ENCODE measurements around the gene POM121C.
"Not testable (repeated sequence)": the region's sequence is repeated elsewhere in the genome, so short reads cannot be mapped to it uniquely, and the experiment has no call there.

The POM121C gene

DNA sequence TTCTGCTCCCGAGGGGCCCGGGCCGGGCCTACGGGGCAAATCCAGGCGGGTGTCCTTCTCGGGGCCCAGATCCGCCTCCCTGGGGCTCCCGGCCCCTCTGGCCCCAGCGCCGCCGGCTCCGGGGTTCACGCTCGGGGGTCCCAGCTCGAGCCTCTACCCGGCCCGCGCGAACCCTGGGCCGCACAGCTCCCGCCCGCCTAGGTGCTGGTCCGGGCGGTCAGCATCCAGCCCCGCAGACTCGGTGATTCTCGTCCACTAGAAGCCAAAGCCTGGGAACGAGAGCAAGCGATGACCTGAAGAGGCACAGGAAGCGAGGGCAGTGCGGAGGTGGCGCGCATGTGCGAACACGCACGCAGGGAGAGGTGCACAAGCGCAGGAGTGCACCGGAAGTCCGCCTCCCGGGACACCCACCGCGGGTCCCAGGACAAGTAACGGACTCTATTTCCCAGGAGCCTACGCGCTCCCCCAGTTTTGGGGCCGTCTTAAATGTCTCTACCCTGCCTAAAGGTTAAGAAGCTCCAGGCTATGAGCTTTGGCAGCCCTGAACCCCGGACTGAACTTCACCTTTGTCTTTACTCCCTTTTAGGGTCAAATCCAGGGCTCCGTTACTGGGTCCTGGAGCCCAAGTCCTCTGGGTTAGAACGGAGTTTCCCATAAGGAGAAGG, at the start of gene POM121C:
Gene POM121C, minus strand, starts transcription at position 321 of the 665 bp plus-strand sequence. CDS start 44,803 bp downstream, outside the sequence.
- H3K4me1 ChIP-seq (ENCODE audit: control insufficient read depth in 5 of 5, insufficient read depth in 5 of 5, low read length in 5 of 5); H3K27me3 ChIP-seq (ENCODE audit: control insufficient read depth in 5 of 5, insufficient read depth in 4 of 5, low read length in 5 of 5); H3K36me3 ChIP-seq (ENCODE audit: control insufficient read depth in 5 of 5, insufficient read depth in 5 of 5, low read length in 5 of 5); H3K9me3 ChIP-seq (ENCODE audit: control insufficient read depth in 5 of 5, low read length in 5 of 5): not testable (repeated sequence)
- peak within 1 kb of the TSS; percentile 23 for H3K27ac ChIP-seq (ENCODE audit: low read depth, low read length)
- peak within 1 kb of the TSS in 4 of 5 donors; percentile 55 to 78 (median 68) for H3K9ac ChIP-seq (ENCODE audit: low read length in 5 of 5)
- peak within 1 kb of the TSS; percentile 73 to 77 (median 76) for H3K4me3 ChIP-seq (ENCODE audit: low read depth in 1 of 5, low read length in 5 of 5)

DNA sequence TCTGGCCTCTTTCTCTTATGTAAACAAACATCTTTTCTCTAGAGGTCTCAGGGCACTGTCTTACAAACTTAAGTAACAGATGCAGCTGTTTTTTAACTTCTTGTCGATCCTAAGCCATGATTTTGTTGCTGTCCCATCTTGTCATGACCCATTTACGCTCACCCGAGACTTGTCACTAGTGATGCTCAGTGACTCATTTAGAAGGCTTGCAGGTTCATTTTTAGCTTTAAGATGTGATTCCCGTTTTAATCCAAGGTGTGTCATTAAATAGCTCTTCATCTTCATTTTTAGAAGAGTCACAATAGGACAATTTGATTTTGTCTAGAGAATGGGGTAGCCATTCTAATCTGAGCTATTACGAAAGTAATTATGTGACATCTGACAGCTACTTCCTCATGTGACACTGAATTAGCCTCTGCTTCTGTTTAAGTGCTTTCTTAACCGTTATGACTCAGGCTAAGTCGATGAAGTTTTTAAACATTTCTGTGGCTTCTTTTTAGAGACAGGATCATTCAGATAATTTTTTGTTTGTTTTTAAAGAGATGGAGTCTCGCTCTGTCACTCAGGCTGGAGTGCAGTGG, 48.7 kb upstream of the POM121C start:
- Histone ChIP-seq H3K4me1 (ENCODE audit: control insufficient read depth in 5 of 5, insufficient read depth in 5 of 5, low read length in 5 of 5) (no peaks in the 10 kb centered on the region), H3K36me3 (ENCODE audit: control insufficient read depth in 5 of 5, insufficient read depth in 5 of 5, low read length in 5 of 5) (peaks cover 8 to 44% (median 41%) of the 10 kb centered on the region in 5 donors), H3K9me3 (ENCODE audit: control insufficient read depth in 5 of 5, low read length in 5 of 5) (no peaks in the 10 kb centered on the region), H3K27me3 (ENCODE audit: control insufficient read depth in 5 of 5, insufficient read depth in 4 of 5, low read length in 5 of 5) (no peaks in the 10 kb centered on the region), H3K4me3 (ENCODE audit: low read depth in 1 of 5, low read length in 5 of 5) (no peak overlapping the region), H3K27ac (ENCODE audit: low read depth, low read length) (no peak overlapping the region), H3K9ac (ENCODE audit: low read length in 5 of 5) (no peak overlapping the region)

DNA sequence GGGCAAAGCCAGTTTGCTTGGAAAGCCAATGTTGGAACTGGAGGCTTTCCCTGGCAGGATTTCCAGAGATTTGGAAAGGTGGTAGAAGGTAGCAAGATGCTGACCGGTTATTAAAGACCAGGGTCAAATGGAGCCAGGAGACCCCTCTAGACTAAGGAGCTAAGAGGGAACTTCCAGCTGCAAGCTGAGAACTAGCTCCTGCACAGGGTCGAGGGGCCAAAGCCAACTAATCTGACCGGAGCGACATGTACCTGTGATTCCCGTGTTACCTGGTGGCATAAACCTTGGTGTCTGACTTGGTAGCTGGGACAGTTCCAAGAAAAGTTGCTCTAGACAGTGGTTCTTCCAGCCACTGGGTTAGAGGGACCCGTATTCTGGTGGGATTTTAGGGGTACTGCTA, 47.8 kb upstream of the POM121C start:
- H3K4me1 ChIP-seq (ENCODE audit: control insufficient read depth in 5 of 5, insufficient read depth in 5 of 5, low read length in 5 of 5): no peaks in the 10 kb centered on the region
- H3K36me3 ChIP-seq (ENCODE audit: control insufficient read depth in 5 of 5, insufficient read depth in 5 of 5, low read length in 5 of 5): peaks cover 4 to 36% (median 35%) of the 10 kb centered on the region in 5 donors
- H3K9me3 ChIP-seq (ENCODE audit: control insufficient read depth in 5 of 5, low read length in 5 of 5): no peaks in the 10 kb centered on the region
- H3K27ac ChIP-seq (ENCODE audit: low read depth, low read length): no peak overlapping the region
- H3K9ac ChIP-seq (ENCODE audit: low read length in 5 of 5): no peak overlapping the region
- H3K4me3 ChIP-seq (ENCODE audit: low read depth in 1 of 5, low read length in 5 of 5): no peak overlapping the region
- no peaks in the 10 kb centered on the region for H3K27me3 ChIP-seq (ENCODE audit: control insufficient read depth in 5 of 5, insufficient read depth in 4 of 5, low read length in 5 of 5)

DNA sequence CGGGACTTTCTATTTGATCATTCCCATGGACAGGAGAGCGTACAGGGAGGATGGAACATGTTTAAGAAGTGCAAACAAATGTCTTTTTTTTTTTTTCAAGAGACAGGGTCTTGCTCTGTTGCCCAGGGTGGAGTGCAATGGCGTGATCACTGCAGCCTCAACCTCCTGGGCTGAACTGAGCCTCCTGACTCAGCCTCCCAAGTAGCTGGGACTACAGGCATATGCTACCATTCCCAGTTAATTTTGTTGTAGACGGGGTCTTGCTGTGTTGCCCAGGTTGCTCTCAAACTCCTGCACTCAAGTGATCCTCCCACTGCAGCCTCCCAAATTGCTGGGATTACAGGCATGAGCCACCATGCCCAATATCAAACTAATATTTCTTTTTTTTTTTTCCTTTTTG, 46.5 kb upstream of the POM121C start:
- Histone ChIP-seq H3K4me3 (ENCODE audit: low read depth in 1 of 5, low read length in 5 of 5) (no peak overlapping the region), H3K9ac (ENCODE audit: low read length in 5 of 5) (no peak overlapping the region)

DNA sequence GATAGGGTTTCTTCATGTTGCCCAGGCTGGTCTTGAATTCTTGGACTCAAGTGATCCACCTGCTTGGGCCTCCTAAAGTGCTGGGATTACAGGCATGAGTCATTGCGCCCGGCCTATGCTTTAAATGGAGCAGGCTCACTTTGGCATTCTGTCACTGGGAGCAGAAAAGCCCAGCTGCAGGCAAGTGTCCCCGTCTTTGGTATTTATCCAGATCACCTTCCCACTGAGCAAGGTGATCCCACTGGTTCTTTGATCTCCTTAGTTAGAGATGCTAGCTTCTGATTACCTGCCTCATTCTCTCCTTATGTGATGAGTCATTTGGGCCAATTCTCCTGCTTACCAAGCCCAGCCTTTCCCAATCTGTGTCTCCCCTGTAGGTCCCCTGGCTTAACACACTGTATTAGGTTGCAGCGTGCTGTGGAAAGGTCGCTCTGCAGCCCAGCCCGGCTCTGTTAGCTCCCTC, 45.3 kb upstream of the POM121C start:
- no peaks in the 10 kb centered on the region for H3K27me3 ChIP-seq (ENCODE audit: control insufficient read depth in 5 of 5, insufficient read depth in 4 of 5, low read length in 5 of 5)
- peaks cover 0 to 14% (median 12%) of the 10 kb centered on the region in 5 donors for H3K4me1 ChIP-seq (ENCODE audit: control insufficient read depth in 5 of 5, insufficient read depth in 5 of 5, low read length in 5 of 5)
- no peak overlapping the region for H3K4me3 ChIP-seq (ENCODE audit: low read depth in 1 of 5, low read length in 5 of 5)
- H3K36me3 ChIP-seq (ENCODE audit: control insufficient read depth in 5 of 5, insufficient read depth in 5 of 5, low read length in 5 of 5): peaks cover 0 to 14% (median 12%) of the 10 kb centered on the region in 5 donors
- H3K9me3 ChIP-seq (ENCODE audit: control insufficient read depth in 5 of 5, low read length in 5 of 5): no peaks in the 10 kb centered on the region
- H3K27ac ChIP-seq (ENCODE audit: low read depth, low read length): no peak overlapping the region
- no peak overlapping the region for H3K9ac ChIP-seq (ENCODE audit: low read length in 5 of 5)

More for the DNA sequence above, 46.5 kb upstream of the POM121C start:
- H3K36me3 ChIP-seq (ENCODE audit: control insufficient read depth in 5 of 5, insufficient read depth in 5 of 5, low read length in 5 of 5): peaks cover 0 to 26% (median 25%) of the 10 kb centered on the region in 5 donors
- H3K9me3 ChIP-seq (ENCODE audit: control insufficient read depth in 5 of 5, low read length in 5 of 5): no peaks in the 10 kb centered on the region
- peaks cover 0 to 3% (median 0%) of the 10 kb centered on the region in 5 donors for H3K4me1 ChIP-seq (ENCODE audit: control insufficient read depth in 5 of 5, insufficient read depth in 5 of 5, low read length in 5 of 5)
- H3K27ac ChIP-seq (ENCODE audit: low read depth, low read length): no peak overlapping the region
- H3K27me3 ChIP-seq (ENCODE audit: control insufficient read depth in 5 of 5, insufficient read depth in 4 of 5, low read length in 5 of 5): no peaks in the 10 kb centered on the region

DNA sequence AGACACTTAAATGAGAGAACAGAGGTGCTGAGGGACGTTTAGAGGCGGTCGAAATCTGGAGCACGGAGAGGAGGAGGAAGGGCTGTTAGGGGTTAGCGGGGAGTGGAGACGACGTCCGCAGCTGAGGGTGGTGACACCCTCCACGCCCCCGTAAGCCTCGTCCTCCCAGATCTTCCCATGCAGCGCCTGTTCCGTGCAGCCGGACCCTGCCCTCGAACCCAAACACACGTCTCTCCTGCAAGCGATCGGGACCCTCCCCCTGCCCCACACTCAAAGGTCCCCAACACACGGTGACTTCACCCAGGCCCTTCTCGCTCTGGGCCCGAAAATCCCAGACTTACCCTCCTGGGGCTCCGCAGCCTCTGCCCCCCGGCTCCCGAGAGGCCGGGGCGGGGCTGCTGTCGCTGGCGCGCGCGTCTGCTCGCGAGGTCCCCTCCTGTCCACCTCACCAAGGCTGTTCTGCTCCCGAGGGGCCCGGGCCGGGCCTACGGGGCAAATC, 41.2 kb upstream of the POM121C start:
- H3K36me3 ChIP-seq (ENCODE audit: control insufficient read depth in 5 of 5, insufficient read depth in 5 of 5, low read length in 5 of 5): peaks cover 3 to 21% (median 16%) of the 10 kb centered on the region in 5 donors
- H3K27me3 ChIP-seq (ENCODE audit: control insufficient read depth in 5 of 5, insufficient read depth in 4 of 5, low read length in 5 of 5); H3K9me3 ChIP-seq (ENCODE audit: control insufficient read depth in 5 of 5, low read length in 5 of 5): not testable (repeated sequence)
- peaks cover 0 to 21% (median 18%) of the 10 kb centered on the region in 5 donors for H3K4me1 ChIP-seq (ENCODE audit: control insufficient read depth in 5 of 5, insufficient read depth in 5 of 5, low read length in 5 of 5)
- peak overlapping the region; percentile 69 for H3K27ac ChIP-seq (ENCODE audit: low read depth, low read length)
- H3K4me3 ChIP-seq (ENCODE audit: low read depth in 1 of 5, low read length in 5 of 5): peak overlapping the region; percentile 63 to 87 (median 81)
- peak overlapping the region in 4 of 5 donors; percentile 88 to 93 (median 90) for H3K9ac ChIP-seq (ENCODE audit: low read length in 5 of 5)

DNA sequence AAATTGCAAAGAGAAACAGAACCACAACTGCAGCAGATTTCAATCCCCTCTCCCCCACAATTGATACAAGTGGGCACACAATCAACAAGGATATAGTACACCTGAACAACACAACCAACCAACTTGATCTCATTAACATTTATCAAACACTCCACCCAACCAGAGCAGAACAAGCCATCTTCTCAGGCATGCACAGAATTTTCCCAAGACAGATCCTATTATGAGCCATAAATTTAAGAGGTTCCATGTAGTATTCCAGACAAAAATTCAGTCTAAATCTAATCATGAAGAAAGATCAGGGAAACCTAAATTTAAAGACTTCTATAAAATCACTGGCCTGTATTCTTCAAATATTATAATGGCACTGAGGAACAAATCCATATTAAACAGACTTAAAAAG, 35.6 kb upstream of the POM121C start:
- H3K4me3 ChIP-seq (ENCODE audit: low read depth in 1 of 5, low read length in 5 of 5); H3K27me3 ChIP-seq (ENCODE audit: control insufficient read depth in 5 of 5, insufficient read depth in 4 of 5, low read length in 5 of 5); H3K27ac ChIP-seq (ENCODE audit: low read depth, low read length); H3K9me3 ChIP-seq (ENCODE audit: control insufficient read depth in 5 of 5, low read length in 5 of 5); H3K9ac ChIP-seq (ENCODE audit: low read length in 5 of 5): not testable (repeated sequence)
- H3K36me3 ChIP-seq (ENCODE audit: control insufficient read depth in 5 of 5, insufficient read depth in 5 of 5, low read length in 5 of 5): peaks cover 3 to 21% (median 16%) of the 10 kb centered on the region in 5 donors
- peaks cover 0 to 11% (median 9%) of the 10 kb centered on the region in 5 donors for H3K4me1 ChIP-seq (ENCODE audit: control insufficient read depth in 5 of 5, insufficient read depth in 5 of 5, low read length in 5 of 5)

DNA sequence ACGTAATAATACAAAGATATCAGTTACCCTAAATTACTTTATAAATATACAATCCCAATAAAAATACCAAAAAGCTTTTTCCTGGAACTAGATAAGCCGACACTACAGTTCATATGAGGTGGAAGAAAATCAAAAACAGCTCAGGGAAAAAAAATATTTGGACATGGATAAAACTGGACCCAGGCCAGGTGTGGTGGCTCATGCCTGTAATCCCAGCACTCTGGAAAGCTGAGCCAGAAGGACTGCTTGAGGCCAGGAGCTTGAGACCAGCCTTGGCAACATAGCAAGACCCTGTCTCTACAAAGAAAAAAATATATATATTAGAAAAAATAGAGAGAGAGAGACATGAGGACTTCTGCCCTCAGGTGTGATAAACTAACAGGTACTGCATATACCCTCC, 32.7 kb upstream of the POM121C start:
- H3K4me1 ChIP-seq (ENCODE audit: control insufficient read depth in 5 of 5, insufficient read depth in 5 of 5, low read length in 5 of 5); H3K27me3 ChIP-seq (ENCODE audit: control insufficient read depth in 5 of 5, insufficient read depth in 4 of 5, low read length in 5 of 5); H3K9me3 ChIP-seq (ENCODE audit: control insufficient read depth in 5 of 5, low read length in 5 of 5); H3K9ac ChIP-seq (ENCODE audit: low read length in 5 of 5); H3K27ac ChIP-seq (ENCODE audit: low read depth, low read length); H3K4me3 ChIP-seq (ENCODE audit: low read depth in 1 of 5, low read length in 5 of 5): not testable (repeated sequence)
- H3K36me3 ChIP-seq (ENCODE audit: control insufficient read depth in 5 of 5, insufficient read depth in 5 of 5, low read length in 5 of 5): peaks cover 0 to 12% (median 9%) of the 10 kb centered on the region in 5 donors

DNA sequence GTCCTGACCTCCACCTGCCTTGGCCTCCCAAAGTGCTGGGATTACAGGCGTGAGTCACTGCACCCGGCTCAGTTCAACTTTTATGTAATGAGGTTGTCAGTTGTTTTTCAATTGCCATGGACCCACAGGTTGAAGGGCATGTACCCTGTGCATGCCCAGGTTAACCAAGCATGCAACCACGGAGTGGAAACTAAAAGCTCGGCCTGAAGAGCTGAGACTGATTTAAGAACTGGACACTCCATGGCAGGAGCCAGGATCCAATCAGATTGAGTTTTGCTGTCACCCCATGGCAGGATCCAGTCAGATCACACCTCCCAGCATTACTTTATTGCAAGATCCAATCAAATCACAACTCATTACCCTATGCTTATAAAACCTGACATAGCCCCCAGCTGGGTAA, 22.9 kb upstream of the POM121C start:
- not testable (repeated sequence) for H3K27ac ChIP-seq (ENCODE audit: low read depth, low read length); H3K9me3 ChIP-seq (ENCODE audit: control insufficient read depth in 5 of 5, low read length in 5 of 5); H3K4me3 ChIP-seq (ENCODE audit: low read depth in 1 of 5, low read length in 5 of 5); H3K4me1 ChIP-seq (ENCODE audit: control insufficient read depth in 5 of 5, insufficient read depth in 5 of 5, low read length in 5 of 5); H3K36me3 ChIP-seq (ENCODE audit: control insufficient read depth in 5 of 5, insufficient read depth in 5 of 5, low read length in 5 of 5); H3K27me3 ChIP-seq (ENCODE audit: control insufficient read depth in 5 of 5, insufficient read depth in 4 of 5, low read length in 5 of 5); H3K9ac ChIP-seq (ENCODE audit: low read length in 5 of 5)

DNA sequence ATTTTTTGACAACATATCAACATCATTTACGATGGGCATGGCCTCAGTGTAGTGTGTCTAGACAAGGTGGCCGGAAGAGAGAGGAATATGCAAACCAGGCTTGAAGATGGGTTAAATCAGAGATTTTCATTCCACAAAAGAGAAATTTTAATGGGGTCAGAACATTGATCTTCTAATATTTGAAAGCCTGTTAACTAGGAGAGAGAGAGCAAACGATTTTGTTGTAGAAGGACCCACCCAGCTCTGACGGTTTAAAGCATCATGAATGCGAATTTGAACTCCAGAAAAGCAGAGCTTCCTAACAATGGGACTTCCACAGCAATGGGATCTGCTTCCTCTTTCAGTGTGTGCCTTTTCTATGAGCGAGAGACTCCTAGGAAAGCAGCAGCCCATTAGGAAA, 5.9 kb upstream of the POM121C start, which contains the start of gene SPDYE5:
Gene SPDYE5, plus strand, starts transcription at position 301 of the 400 bp plus-strand sequence. CDS start 1,728 bp downstream, outside the sequence.
- H3K9me3 ChIP-seq (ENCODE audit: control insufficient read depth in 5 of 5, low read length in 5 of 5); H3K9ac ChIP-seq (ENCODE audit: low read length in 5 of 5); H3K27me3 ChIP-seq (ENCODE audit: control insufficient read depth in 5 of 5, insufficient read depth in 4 of 5, low read length in 5 of 5); H3K4me3 ChIP-seq (ENCODE audit: low read depth in 1 of 5, low read length in 5 of 5); H3K36me3 ChIP-seq (ENCODE audit: control insufficient read depth in 5 of 5, insufficient read depth in 5 of 5, low read length in 5 of 5); H3K4me1 ChIP-seq (ENCODE audit: control insufficient read depth in 5 of 5, insufficient read depth in 5 of 5, low read length in 5 of 5); H3K27ac ChIP-seq (ENCODE audit: low read depth, low read length): not testable (repeated sequence)

Measured in subcutaneous abdominal adipose tissue (tissue), 5 donors.